Peyer's patch (tissue), 4 donors: ENCODE measurements around the gene TLR9. TPM values are rescaled to one million over a fixed set of nuclear protein-coding genes. Genes with fewer than 3 reads are reported as not detected.
A peak's percentile ranks its signal among the peaks of the same experiment; 100 is the strongest.

Experiments
- DNase-seq, 3 donors: peaks; one replicate each; pipeline ENCODE4 v3.0.0-alpha.2; 2017 to 2019
- H3K27ac ChIP-seq, 4 donors: fragments of 200-600 bp; sonication (generic); one replicate each; pipeline ENCODE4 v1.5.1; 2016 to 2019
- H3K27me3 ChIP-seq, 2 donors: fragments of 200-600 bp; sonication (generic); one replicate each; pipeline ENCODE4 v1.5.1; 2019
- H3K36me3 ChIP-seq, 3 donors: fragments of 200-600 bp; sonication (generic); one replicate each; pipeline ENCODE4 v1.5.1; 2016 to 2019
- H3K4me1 ChIP-seq, 4 donors: fragments of 200-600 bp; sonication (generic); one replicate each; pipeline ENCODE4 v1.5.1; 2016 to 2019
- H3K4me3 ChIP-seq, 4 donors: fragments of 200-600 bp; sonication (generic); 1 replicate in 3 of 4; 2 replicates in 1 of 4; pipeline ENCODE4 v1.5.1; 2016 to 2019; ENCODE audit warnings: mild to moderate bottlenecking in 1 of 4
- H3K9me3 ChIP-seq, 4 donors: fragments of 200-600 bp; sonication (generic); one replicate each; pipeline ENCODE4 v1.5.1; 2016 to 2019; ENCODE audit warnings: mild to moderate bottlenecking in 1 of 4
- CTCF ChIP-seq, 6 experiments: fragments of 450-650 bp in 4 of 6; fragments of 200-600 bp in 2 of 6; sonication (generic) in 1 of 6; IDR thresholded peaks; one replicate each; pipeline ENCODE4 v1.5.1; 2017 to 2019; ENCODE audit warnings: antibody characterized with exemption in 6 of 6, mild to moderate bottlenecking in 3 of 6, moderate library complexity in 1 of 6
- POLR2A ChIP-seq, 2 donors: fragments of 450-650 bp; IDR thresholded peaks; one replicate each; pipeline ENCODE4 v1.5.1; 2017; ENCODE audit warnings: antibody characterized with exemption in 2 of 2, mild to moderate bottlenecking in 2 of 2, moderate library complexity in 2 of 2
- total RNA-seq, 4 donors: library from RNA; depleted of rRNA; stranded (reverse); fragments of >200 nt; gene quantifications; one replicate each; pipeline ENCODE4 v1.1.0, GENCODE V29; 2016

Gene TLR9
- total RNA-seq, 4 donors from 2014 or later: 0.27 to 1.7 TPM; not detected in 2

- Histone ChIP-seq H3K4me3 (no peak overlapping the region), H3K27me3 (no peaks in the 10 kb centered on the region), H3K9me3 (no peaks in the 10 kb centered on the region), H3K36me3 (peaks cover 0 to 96% (median 5%) of the 10 kb centered on the region in 3 donors), H3K27ac (no peak overlapping the region), H3K4me1 (peaks cover 0 to 16% (median 10%) of the 10 kb centered on the region in 4 donors)
- no peak for DNase-seq
- TF ChIP-seq CTCF (IDR thresholded peaks at IDR 0.05) (no peak), POLR2A (IDR thresholded peaks at IDR 0.05) (no peak)
These were observed 31.2 kb upstream of the TLR9 start for GRCh38 chr3:52256622-52257021.

GRCh38 chr3:52256159-52256558 lies 30.7 kb upstream of the TLR9 start:
- peaks cover 0 to 96% (median 5%) of the 10 kb centered on the region in 3 donors for H3K36me3 ChIP-seq
- no peaks in the 10 kb centered on the region for H3K27me3 ChIP-seq
- H3K27ac ChIP-seq: no peak overlapping the region
- H3K9me3 ChIP-seq: no peaks in the 10 kb centered on the region
- H3K4me3 ChIP-seq: no peak overlapping the region
- TF ChIP-seq CTCF (IDR thresholded peaks at IDR 0.05) (no peak), POLR2A (IDR thresholded peaks at IDR 0.05) (no peak)
- H3K4me1 ChIP-seq: peaks cover 0 to 16% (median 10%) of the 10 kb centered on the region in 4 donors
- DNase-seq: no peak

GRCh38 chr3:52254608-52255007 lies 29.2 kb upstream of the TLR9 start:
- Histone ChIP-seq H3K27ac (no peak overlapping the region), H3K4me3 (no peak overlapping the region), H3K36me3 (peaks cover 0 to 88% (median 5%) of the 10 kb centered on the region in 3 donors), H3K4me1 (peaks cover 0 to 16% (median 10%) of the 10 kb centered on the region in 4 donors), H3K9me3 (no peaks in the 10 kb centered on the region), H3K27me3 (no peaks in the 10 kb centered on the region)
- DNase-seq: no peak
- no peak for TF ChIP-seq POLR2A (IDR thresholded peaks at IDR 0.05)
- no peak for TF ChIP-seq CTCF (IDR thresholded peaks at IDR 0.05)

- DNase-seq: peak in 2 of 3 donors; percentile 88 to 91
- H3K27me3 ChIP-seq: no peaks in the 10 kb centered on the region
- peaks cover 0 to 16% (median 10%) of the 10 kb centered on the region in 4 donors for H3K4me1 ChIP-seq
- H3K27ac ChIP-seq: peak overlapping the region; percentile 74 to 86 (median 78)
- TF ChIP-seq CTCF (IDR thresholded peaks at IDR 0.05) (no peak), POLR2A (IDR thresholded peaks at IDR 0.05) (no peak)
- peaks cover 0 to 81% (median 5%) of the 10 kb centered on the region in 3 donors for H3K36me3 ChIP-seq
- H3K4me3 ChIP-seq: peak overlapping the region in 1 of 4 donors; percentile 10
- H3K9me3 ChIP-seq: no peaks in the 10 kb centered on the region
These were observed 28.2 kb upstream of the TLR9 start for GRCh38 chr3:52253314-52254304.

- Histone ChIP-seq H3K9me3 (no peaks in the 10 kb centered on the region), H3K27me3 (no peaks in the 10 kb centered on the region), H3K36me3 (peaks cover 0 to 46% (median 0%) of the 10 kb centered on the region in 3 donors), H3K27ac (peak overlapping the region in 1 of 4 donors; percentile 42), H3K4me3 (no peak overlapping the region), H3K4me1 (peaks cover 2 to 22% (median 16%) of the 10 kb centered on the region in 4 donors)
- TF ChIP-seq CTCF (IDR thresholded peaks at IDR 0.05) (no peak), POLR2A (IDR thresholded peaks at IDR 0.05) (no peak)
- peak in 1 of 3 donors; percentile 29 for DNase-seq
These were observed 24.7 kb upstream of the TLR9 start for GRCh38 chr3:52250122-52250521.
